K562 (cell line): ENCODE measurements around the gene PDIA4.

Experiments used
- ARID4B ChIP-seq: sonication (generic); formaldehyde crosslinking; IDR thresholded peaks from 2 replicates; pipeline ENCODE4 v1.8.0; 2022; ENCODE audit warnings: mild to moderate bottlenecking, missing genetic modification reagents
- EP400 ChIP-seq: fragments of 450-650 bp; IDR thresholded peaks from 2 replicates; pipeline ENCODE4 v1.6.1; 2017; ENCODE audit warnings: antibody characterized with exemption, mild to moderate bottlenecking, moderate library complexity
- HDAC6 ChIP-seq: IDR thresholded peaks from 2 replicates; pipeline ENCODE4 v1.6.1; 2012; ENCODE audit warnings: low read depth, mild to moderate bottlenecking, control low read depth, inconsistent platforms, low read length, moderate library complexity
- MAZ ChIP-seq, 2 experiments: fragments of 450-650 bp in 1 of 2; sonication (generic) in 1 of 2; formaldehyde crosslinking; IDR thresholded peaks in 1 of 2; conservative IDR thresholded peaks in 1 of 2; 2 replicates each; pipeline versions ENCODE4 v1.4.0 to v1.5.0; 2020; ENCODE audit warnings: mild to moderate bottlenecking in 1 of 2, missing genetic modification reagents in 1 of 2
- PHF21A ChIP-seq: fragments of 450-650 bp; IDR thresholded peaks from 2 replicates; pipeline ENCODE4 v1.6.1; 2017; ENCODE audit warnings: low read depth, borderline replicate concordance
- POLR2AphosphoS5 ChIP-seq: IDR thresholded peaks from 2 replicates; pipeline ENCODE4 v1.6.1; 2011; ENCODE audit warnings: mild to moderate bottlenecking, low read depth, low read length, moderate library complexity; ENCODE audit not compliant: control insufficient read depth, insufficient read depth
- TRIM25 ChIP-seq: fragments of 450-650 bp; IDR thresholded peaks from 2 replicates; pipeline ENCODE4 v1.7.0; 2016; ENCODE audit warnings: borderline replicate concordance
- TF ChIP-seq, protein P1 (sequence below): fragments of 250-450 bp; sonication (Bioruptor Pico); IDR thresholded peaks from 2 replicates; pipeline ENCODE4 v1.8.0; 2021; ENCODE audit warnings: borderline replicate concordance, mild to moderate bottlenecking, moderate library complexity; ENCODE audit not compliant: poor library complexity, severe bottlenecking
- TF ChIP-seq, protein P2 (sequence below): fragments of 450-650 bp; formaldehyde crosslinking; IDR thresholded peaks from 2 replicates; pipeline ENCODE4 v1.4.0; 2022; ENCODE audit warnings: mild to moderate bottlenecking, moderate library complexity

GRCh38 chr7:149043936-149044335 is 15.6 kb upstream of the PDIA4 start:
- TF ChIP-seq, protein P1, sequence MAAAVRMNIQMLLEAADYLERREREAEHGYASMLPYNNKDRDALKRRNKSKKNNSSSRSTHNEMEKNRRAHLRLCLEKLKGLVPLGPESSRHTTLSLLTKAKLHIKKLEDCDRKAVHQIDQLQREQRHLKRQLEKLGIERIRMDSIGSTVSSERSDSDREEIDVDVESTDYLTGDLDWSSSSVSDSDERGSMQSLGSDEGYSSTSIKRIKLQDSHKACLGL (CRISPR knock-in tag): no peak
- TF ChIP-seq HDAC6 (no peak), EP400 (no peak), TRIM25 (no peak), ARID4B (CRISPR knock-in tag) (no peak), PHF21A (no peak), POLR2AphosphoS5 (no peak), MAZ (CRISPR knock-in tag; conservative IDR thresholded peaks at IDR 0.05 in 1 of 2, IDR thresholded peaks at IDR 0.05 in 1 of 2) (no peak)
- TF ChIP-seq, protein P2, sequence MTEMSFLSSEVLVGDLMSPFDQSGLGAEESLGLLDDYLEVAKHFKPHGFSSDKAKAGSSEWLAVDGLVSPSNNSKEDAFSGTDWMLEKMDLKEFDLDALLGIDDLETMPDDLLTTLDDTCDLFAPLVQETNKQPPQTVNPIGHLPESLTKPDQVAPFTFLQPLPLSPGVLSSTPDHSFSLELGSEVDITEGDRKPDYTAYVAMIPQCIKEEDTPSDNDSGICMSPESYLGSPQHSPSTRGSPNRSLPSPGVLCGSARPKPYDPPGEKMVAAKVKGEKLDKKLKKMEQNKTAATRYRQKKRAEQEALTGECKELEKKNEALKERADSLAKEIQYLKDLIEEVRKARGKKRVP (CRISPR knock-in tag): no peak
